SW 1271 (cell line): Measurements from ENCODE around the gene ADGRL2.

ENCODE experiments used
- DNase-seq, 2 experiments: peaks; one replicate each; lab custom pipeline; 2025; lab: John Stamatoyannopoulos, UW

Gene ADGRL2

DNA sequence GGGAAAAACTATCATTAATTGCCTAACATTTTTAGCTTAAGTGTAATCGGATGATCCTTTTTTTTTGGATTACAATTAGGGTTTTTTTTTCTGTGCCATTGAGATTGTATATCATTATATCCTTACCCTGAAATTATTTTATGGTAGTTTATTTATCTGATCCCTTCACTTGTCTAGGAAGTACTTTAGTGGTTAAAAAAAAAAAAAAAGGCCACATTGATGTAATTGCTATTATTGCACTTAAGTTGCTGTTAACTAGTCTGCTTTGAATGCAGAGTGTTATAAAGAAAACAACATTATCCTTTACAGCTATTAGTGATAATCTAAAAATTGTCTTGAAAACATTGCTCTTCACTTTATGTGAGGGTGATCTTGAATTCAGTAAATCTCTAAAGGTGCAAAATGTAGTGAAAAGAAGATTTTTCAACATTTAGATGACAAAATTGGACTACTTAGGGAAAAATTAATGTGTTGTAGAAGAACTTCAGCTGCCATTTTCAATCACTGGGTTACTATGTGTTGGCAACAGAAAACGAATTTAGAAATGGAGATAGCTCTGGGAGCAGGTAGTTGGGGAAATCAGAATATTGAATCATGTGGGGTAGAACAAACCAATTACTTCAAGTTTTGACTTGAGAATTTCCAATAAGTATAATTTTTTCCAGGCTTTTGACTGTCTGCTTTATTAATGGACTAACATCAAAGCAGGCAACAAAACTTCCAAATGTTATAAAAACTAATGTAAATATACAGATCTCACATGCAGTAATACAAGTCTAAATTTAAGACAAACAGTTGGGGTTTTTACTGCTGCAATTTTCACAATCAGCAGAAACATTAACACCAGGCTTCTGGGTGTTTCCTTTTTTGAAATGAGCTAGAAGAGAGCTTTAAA, 5.0 kb downstream of the ADGRL2 start:
- no peak for DNase-seq

DNA sequence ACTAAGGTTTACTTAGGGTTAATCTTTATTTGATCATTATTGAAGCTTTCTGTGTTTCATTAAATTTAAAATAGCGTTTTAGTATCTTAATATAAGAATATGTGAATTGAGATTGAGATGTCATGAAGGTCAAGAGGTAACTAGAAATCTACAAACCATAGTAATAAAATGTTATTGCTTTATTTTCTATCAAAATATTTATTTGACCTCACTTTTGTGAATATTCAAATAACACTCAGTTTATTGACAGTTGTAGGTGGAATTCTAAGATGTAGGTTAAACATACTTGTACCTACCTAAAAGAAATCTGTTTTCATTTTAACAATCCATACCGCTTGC, 5.7 kb downstream of the ADGRL2 start:
- DNase-seq, result no peak

DNA sequence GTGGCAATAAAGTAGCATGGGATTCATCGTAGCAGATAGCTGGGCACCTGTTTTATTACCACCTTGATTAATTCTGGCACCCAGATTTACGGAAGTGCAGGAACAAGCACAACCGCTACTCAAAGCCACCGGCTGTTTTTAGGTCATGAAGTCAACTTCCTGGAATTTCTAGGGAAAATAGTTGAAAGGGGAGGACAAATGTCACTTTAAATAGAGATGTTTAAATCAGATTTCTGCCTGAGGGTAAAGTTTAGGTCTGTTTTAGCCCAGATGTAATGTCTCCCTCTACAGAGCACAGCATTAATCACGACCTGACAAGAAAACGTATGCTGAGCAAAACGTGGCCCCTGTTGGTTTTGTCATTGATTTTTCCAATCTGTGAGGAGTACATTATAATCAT, 8.0 kb downstream of the ADGRL2 start:
- DNase-seq, result no peak

DNA sequence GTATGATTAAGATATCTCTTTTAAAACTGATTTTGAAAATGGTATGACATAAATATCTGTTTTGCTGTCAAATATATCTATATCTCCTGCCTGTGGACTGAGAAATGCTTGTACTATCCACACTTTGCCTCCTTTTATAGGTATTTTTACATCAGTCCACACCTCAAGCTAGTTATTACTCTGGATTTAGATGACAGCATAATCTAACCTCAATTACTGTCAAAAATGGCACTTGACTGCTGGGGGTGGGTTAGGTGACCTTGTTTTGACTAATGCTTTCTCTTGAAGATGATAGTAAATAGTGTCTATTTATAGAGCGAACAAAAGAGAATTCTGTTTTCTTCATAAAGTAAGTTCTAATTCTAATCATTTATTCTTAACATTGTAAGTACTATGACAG, 9.1 kb downstream of the ADGRL2 start:
- DNase-seq, result no peak

DNA sequence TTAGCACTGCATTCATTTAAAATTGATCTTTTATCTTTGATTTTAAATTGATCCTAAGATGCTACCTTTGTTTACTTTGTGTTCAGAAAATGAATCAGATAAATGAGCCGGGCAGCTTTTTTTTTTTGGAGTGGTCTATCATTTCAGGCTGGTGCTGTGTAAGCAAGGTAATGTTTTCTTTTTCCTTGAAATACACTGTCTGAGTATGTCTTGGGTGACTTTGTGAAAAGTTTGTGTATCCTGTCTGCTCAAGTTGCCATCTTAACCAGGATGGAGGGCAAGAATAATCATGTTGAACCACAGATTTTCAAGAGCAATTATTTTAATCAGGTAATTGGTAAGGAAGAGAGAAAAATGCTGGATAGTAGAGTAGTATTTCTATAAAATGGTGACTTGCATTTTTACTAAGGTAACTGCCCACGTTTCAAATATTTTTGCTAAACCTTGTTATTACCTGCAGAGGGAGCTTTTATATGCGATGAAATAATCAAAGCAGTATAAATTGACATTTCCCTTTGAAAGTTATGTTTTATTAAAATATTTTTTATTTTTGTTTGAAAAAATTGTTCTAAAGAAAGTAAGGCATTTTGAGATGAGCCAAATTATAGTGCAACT, 11.1 kb downstream of the ADGRL2 start:
- DNase-seq, result peak in 1 of 2 experiments; percentile 3

DNA sequence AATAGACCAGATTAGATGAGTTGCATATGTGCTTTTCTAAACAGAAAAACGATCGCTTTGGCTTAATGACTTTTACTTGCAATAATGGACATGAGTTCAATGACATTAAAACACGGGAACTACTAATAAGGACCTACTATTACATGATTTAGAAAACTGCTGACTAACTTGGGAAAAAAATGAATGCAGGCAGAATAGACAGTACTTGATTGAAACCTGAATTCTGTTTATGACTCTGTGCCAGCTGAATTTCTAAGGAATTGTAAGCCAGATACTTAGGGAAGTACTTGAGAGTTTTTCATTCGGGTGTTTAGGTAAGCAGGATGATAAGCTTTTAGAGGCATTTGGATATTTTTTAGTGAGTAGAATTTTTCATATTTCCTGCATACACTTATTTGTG, 12.0 kb downstream of the ADGRL2 start:
- no peak for DNase-seq

DNA sequence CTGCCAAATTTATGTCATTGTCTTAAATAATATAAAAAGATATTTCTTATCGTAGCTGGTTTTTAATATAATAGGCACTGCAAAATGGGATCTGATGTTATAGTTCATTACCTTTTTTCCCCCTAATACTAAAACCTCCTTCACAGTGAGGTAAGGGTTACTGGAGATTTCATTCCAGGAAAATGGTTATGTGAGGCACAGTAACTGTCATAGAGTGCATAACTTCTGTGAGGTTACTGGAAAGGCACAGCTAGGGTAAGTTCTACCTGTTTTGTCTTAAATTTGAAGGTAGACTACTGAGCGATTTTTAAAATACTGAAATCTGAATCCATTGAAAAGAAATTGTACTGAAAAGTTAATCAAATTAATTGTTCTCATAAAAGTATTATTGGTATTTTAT, 13.0 kb downstream of the ADGRL2 start:
- DNase-seq, result no peak

DNA sequence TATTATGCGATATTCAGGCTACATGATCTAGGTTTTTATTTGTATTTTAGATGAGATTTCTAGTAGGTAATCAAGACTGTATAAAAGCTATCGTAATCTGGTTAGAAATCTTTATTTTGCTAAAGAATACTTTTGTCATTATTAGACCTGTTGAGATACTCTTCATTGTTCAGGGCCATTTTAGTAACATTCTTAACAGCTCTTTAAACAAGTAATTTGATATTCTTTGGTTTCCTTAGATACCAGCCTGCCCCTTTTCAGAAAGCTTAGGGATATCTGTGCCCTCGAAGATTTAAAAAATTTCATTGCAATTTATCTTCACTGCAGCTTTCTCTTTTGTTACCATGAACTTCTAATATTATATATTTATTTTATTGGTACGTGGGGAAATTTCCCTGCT, 18.9 kb downstream of the ADGRL2 start:
- no peak for DNase-seq

DNA sequence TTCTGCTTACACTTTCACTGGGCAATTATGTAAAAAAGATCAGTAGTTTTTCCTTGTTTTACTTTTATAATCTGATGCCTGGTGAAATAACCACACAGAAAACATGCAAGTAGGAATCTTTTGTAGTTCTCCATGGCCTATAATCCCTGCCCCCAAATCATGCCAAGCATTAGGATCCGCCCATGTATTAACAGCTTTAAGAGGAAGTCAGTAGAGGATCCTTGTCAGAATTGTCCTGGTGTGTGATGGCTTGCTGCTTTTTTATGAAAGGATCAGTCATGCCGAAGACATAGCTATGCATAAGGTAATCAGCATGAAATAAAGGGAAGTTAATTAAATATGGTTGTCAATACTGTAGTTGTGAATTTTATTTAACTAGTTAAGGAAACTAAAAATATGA, 20.0 kb downstream of the ADGRL2 start:
- no peak for DNase-seq

DNA sequence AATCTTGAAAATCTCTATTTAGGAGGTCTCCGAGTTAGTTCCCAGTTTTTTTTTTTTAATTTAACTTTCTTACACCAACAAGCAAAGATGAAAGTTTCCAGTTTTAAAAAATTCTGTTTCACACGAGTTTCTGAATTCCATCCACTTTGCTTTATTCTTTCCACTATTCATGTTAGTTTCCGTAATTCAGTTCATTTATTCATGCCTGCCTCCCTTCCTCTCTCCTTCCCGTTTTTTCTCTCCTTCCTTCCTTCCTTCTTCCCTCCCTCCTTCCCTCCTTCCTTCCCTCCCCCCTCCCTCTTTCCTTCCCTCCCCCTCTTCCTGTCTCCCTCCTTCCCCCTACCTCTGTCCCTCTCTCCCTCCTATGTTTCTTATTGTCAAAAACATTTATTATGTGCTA, 22.3 kb downstream of the ADGRL2 start:
- no peak for DNase-seq

DNA sequence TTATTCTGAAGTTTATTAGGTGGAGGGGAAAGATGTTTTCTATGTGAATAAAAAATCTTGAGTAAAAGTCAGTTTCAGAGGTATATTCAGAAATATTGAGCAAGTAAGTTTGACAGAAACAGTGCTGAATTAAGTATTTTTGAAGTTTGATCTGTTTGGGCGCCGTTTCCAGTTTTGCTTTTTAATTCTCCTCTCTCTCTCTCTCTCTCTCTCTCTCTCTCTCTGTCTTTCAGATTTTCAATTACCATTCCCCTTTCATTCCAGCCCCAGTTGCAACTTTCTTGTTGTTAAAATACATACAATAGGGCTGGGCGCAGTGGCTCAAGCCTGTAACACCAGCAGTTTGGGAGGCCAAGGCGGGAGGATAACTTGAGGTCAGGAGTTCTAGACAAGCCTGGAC, 24.0 kb downstream of the ADGRL2 start:
- DNase-seq, result no peak

DNA sequence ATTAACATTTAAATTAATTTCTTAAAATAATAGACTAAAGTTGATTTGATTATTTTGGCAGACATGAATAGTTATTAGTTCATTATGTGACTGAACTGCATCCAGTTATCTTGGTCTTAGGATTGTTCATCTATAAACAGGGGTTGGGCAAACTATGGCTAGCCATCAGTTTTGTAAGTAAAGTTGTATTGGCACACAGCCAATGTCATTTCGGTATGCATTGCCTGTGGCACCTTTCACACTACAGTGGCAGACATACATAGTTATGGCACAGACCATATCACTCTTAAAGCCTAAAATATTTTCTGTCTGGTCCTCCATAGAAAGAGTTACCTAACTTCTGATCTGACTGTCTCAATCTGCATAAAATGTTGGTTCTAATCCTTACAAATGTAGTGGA, 27.2 kb downstream of the ADGRL2 start:
- no peak for DNase-seq

DNA sequence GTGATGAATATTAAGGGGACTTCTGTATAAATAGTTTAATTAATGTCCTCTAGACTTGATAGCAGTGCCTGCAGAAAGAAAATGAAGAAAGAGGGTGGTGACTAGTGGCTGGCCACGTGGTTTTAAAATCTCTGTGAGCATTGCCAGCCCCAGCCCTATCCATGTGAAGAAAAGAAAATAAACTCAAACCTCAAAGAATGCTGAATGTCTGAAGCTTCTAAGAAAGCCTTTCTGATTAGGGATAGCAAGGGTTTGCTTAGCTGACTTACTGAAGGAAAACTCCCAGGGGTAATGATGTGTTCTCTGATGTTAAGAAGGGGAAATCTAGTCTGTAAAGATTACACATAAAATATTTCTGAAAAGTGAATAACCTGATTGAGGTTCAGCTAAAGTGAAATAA, 31.8 kb downstream of the ADGRL2 start:
- no peak for DNase-seq

DNA sequence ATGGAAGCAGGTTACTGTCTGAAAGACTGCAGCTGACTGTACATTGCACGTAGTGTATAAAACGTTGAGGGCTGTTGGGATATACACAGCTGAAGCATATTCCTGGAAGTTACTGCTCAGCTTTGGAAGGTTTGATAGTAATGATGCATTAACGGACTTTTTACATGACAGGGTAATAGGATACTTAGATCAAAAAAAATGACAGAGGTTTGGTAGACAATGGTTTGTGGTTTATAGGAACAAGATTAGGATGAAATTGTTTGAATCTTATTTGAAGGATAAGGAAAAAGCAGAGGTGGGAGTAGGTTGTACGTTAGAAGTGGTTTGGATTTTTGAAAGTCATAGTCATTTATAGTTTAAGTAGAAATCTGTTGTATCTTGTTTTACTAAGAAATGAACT, 33.0 kb downstream of the ADGRL2 start:
- no peak for DNase-seq

DNA sequence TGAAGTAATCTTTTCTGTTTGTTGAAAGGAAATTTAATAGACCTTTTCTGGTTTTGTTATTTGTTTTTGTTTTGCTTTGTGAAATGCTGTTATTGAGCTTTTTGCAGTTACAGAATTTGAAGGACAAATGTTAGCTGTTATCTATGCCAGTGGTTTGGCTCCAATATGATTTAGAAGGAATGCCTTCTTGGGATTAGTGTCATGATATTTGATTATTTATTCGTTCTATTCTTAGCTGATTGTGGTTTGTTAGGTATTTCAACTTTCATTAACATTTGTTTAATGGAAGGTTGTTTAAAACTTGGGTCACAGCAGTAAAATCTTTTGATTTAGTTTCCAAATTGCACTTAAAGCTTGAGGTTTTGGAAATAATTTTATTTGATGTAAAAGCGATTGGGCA, 33.5 kb downstream of the ADGRL2 start:
- no peak for DNase-seq

DNA sequence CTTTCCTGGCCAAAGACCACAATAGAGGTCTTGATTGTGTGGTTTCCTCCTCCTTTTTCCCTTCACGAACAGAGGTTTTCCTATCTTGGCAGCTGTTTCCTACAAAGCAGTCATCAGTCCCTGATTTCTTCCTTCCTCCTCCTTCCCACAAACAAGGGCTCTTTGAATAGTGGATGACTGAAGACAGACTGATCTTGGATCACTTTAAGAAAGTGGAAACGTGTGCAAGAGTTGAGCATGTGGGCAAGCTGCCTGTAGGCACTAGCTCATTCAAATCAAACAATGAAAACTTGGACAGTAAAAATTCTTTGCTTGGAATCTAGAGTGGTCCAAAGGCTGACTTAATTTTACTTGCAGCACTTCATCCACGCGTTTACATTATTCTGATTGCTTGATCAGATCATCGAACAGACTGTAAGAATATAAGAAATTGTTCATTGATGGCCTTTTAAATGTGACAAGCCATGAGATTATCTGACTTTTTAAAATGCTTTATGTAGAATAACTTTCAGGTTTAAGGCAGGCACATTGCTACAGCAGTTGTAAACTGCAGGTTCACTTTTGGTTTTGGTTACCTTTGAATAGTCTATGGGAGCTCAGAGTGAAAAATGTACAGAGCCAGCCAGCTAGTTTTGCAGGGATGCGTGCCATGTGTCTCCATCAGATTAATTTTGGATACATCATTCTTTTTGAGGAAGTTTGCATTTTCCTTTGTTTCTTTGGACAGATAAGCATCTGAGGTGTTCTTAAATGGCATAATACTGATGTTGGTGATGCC, 34.4 kb downstream of the ADGRL2 start:
- no peak for DNase-seq

DNA sequence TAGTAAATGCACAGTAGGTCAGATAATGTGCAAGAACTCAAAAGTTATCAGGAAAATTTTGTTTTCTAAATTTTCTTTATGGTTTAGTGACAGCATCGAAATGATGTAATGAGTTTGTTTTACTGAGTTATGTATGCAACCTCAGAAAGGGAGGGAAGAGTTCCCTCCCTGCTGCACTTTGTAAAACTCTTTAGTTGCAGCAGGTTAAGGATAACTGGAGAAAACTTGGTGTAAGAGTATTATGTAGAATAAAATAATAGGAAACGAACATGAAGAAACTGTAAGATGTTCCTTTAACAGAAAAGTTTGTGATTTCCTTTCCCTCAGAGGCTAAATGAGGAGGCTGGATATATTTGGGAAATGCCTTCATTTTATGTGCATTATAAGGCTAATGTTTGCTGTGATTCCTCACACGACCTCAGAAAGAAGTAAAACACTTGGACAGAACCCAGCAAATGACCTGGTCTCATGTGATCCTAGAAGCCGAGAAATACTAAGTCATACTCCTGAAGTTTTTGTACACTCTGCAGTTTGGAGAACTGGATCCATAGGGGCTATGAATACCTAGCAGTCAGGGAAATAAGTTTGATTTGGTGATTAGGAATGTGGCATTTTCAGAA, 35.4 kb downstream of the ADGRL2 start:
- DNase-seq, result no peak

DNA sequence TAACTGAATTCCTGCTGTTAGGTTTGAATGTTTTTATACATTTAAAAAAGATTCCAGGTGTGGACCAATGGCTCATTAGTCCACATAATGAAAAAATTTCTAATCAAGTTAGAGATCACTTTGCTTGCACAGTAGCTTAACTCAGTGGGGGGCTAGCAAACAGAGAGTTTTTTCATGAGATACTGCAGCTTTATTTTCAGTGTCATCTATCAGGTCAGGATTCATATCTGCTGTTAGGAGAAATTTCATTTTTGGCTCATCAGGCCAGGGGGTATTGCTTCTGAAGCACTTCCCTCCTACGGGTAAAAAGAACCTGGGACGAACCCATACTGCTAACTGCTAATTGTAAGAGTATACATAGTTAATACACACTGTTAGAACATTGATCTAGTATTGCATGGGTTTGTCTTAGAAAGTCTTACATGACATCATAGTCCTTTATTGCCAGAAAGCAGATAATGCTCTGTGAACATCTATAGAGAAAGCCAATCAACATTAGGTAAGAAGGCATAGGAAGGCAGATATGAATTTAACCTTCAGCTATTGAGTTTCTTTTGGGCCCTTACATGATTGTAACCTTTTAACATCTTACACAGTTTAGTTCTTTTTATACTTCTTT, 38.0 kb downstream of the ADGRL2 start:
- DNase-seq, result no peak

DNA sequence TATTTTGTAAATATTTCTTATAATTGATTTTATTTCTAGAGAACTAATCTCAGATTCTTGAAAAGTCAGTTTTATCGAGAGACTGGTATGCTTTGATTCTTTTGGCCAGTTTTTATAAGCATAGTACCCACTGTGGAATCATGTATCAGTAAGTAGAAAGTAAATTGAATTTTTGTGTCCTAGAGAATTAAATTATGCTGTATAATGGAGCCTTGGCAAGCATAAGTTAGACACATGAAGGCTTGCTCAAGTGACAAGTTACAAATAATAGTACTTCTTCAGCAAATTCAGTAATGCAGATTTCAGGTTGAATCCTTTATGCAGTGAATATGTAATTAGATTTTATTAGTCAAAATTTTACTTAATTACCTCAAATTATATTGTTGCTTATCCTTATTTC, 40.1 kb downstream of the ADGRL2 start:
- no peak for DNase-seq

DNA sequence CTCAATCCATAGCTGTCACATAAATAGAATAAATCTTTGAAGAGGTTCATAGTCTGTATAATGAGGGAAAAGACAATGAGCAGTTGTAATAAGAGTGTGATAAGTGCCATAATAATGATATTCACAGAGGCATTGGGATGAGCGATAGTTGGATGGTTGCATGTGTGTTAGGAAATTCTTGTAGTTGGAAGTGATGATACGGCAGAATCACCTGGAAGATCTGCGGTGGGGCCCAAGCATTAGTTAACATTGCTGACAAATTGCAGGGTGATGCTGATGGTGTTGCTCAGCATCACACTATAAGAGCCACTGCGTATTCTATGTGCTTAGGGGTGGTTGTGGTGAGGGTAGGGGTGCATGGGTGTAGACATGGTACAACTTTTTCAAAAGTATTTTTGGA, 41.1 kb downstream of the ADGRL2 start:
- no peak for DNase-seq

DNA sequence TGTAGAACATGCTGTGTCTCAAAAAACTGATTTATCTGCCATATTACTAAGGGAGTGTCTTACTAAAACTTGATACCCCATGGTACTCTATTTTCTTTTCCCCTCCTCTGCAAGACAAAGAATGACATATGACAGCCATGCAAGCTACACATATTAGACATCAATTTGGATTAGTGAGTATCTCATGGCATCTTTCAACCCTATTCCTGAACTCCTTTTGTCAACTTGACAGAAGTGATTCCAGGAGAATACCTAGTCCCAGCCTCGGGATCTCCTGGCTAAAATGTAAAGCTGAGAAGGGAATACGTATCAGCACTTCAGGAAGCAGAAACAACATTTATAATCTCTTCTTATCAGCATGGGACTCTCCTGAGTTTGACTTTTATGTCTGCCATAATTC, 43.7 kb downstream of the ADGRL2 start:
- DNase-seq, result no peak

DNA sequence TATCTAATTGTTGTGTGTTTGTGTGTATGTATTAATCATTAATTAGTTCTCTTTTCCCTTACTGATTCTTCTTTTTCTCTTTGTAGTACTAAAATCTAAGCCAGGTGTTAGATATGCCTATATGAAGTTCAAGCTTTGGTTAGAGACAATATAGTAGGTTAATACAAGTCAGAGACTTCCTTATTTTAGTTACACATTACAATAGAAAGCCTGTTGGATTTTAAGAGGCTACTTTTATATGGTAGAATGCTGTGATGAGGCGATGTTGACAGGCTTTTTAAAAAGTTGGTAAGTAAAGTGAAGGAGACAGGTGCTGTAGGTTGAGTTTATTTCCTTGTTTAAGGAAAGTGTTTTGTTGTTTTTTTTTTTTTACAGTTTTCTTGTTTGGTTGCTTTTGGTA, 45.9 kb downstream of the ADGRL2 start:
- DNase-seq, result no peak
